Fibroblast of skin of right quadriceps (primary cell): ENCODE measurements around the gene HSF4.

Source experiments
- DNase-seq: peaks from one replicate; pipeline ENCODE4 v3.0.0-alpha.2; 2013

HSF4 gene

GRCh38 chr16:67204076-67204475 lies 39.5 kb downstream of the HSF4 start:
- no peak for DNase-seq

GRCh38 chr16:67206129-67206837 lies 41.7 kb downstream of the HSF4 start:
- DNase-seq = no peak

GRCh38 chr16:67206838-67207248 lies 42.3 kb downstream of the HSF4 start:
- DNase-seq = no peak

GRCh38 chr16:67207249-67208091 lies 42.9 kb downstream of the HSF4 start:
- DNase-seq = no peak

GRCh38 chr16:67208154-67208896 lies 43.8 kb downstream of the HSF4 start:
- no peak for DNase-seq

- no peak for DNase-seq
These were observed 45.0 kb downstream of the HSF4 start for GRCh38 chr16:67209565-67209964.

GRCh38 chr16:67210069-67210937 lies 45.8 kb downstream of the HSF4 start:
- DNase-seq = no peak

GRCh38 chr16:67211674-67212073 lies 47.1 kb downstream of the HSF4 start:
- DNase-seq = no peak

GRCh38 chr16:67212766-67213165 lies 48.2 kb downstream of the HSF4 start:
- DNase-seq = no peak

GRCh38 chr16:67213197-67214019 lies 48.9 kb downstream of the HSF4 start:
- no peak for DNase-seq

GRCh38 chr16:67215706-67216105 lies 51.2 kb downstream of the HSF4 start:
- DNase-seq = no peak

GRCh38 chr16:67216612-67217490 lies 52.3 kb downstream of the HSF4 start:
- DNase-seq = no peak
